ENCODE measurements around the gene EHD4.

The EHD4 gene

DNA sequence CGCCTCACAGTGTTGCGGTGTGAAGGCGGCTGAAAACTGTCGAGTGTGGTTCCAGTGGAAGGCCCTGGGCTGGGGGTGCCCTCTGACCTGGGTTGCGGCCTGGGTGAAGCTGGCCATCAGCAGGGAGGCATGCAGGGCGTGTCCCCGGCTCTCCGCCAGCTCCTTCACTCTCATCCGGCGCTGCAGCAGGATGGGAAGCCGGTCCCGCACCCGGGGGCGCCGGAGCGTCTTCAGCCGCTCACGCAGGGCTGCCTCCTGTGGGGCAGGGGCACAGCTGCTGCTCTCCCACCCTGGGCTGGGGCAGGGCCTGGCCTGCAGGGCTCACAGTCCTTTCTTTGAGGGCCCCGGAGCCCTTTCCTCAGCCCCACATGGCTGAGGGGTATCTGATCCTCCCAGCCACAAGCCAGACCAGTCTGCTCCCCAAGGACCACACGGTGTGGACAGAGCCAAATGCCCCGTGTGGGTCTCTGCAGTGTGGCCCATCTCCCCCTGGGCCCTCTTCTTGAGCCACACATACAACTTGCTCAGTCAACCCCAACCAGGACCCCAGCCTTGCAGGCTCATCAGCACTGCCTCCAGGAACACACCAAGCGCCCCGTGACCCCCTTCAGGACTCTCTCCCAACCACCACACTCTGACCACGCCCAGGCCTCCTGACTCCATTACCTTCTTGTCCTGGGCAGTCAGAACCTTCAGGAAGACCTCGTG, 105.3 kb downstream of the EHD4 start:
- in situ Hi-C loops (cut with MboI; ENCODE audit: low sequenced_read_pairs) = no loop called here

DNA sequence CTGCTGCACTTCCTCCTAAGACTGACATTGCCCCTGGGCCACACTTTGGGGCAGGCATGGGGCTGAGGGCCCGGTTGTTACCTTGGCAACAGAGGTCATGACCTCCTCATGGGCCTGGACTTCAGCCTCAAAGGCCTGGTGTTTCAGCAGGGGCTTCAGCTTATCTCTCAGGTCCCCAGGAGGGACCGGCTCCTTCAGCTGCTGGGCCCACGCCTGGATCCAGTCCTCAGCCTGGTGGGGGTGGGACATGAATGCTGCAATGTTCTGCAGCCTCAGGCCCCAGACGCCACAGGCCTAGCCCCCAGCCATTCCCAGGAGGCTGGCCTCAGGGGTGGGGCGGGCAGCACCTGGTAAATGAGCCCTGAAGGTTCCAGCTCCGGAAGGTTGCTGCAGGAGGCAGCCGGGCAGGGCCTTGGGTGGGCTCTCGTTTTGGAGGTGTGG, 106.1 kb downstream of the EHD4 start:
- in situ Hi-C loops (cut with MboI; ENCODE audit: low sequenced_read_pairs) = no loop called here

DNA sequence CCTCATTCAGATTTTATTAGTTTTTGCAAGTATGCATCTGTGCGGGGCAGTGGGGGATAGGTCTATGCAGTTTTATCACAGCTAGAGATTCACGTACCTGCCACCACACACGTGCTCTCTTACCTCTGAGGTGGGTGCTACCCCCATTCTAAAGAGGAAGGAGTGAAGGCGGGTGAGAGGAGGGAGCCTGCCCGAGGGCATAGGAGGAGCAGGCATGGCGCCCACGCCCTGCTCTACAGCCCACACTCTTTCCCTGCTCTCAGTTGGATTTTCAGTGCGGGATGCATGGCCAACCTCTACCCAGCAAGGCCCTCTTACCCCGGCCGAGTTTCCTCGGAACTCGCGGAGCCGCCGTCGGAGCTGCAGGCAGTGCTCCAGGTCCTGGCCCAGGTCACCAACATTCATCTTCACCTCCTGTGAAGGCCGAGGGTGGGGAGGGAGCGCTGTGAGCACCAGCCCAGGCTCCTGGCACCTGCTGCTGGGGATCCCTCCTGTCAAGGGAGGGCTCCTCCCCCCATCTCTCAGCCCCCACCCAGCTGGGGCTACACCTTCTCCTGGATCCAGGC, 106.8 kb downstream of the EHD4 start:
- in situ Hi-C loops (cut with MboI; ENCODE audit: low sequenced_read_pairs) = no loop called here

DNA sequence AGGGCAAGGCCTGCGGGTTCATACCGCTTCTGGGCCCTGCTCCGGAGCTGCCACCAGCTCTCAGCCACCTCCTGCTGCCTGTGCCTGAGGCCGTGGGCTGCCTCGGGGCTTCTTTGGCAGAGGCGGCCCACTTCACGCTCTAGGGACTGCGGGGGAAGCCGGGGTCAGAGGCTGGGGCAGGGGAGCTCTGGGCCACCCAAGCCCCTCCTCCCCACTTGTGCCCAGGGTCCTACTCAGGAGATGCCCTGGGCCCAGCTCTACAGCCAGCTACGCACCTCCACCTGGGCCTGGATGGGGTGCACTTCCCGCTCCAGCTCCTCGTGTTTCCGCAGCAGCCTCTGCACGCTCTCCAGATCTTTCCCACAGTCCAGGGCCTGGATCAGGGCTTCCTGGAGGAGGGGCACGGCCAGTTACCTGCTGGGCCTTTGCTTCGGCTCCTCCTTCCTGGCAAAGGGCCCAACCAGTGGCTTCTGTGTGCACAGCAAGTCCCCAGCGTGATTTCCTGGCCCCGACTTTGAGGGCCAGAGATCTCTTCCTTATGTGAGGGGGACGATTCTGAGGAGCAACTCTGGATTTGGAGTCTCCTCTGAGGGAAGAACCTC, 109.7 kb downstream of the EHD4 start:
- in situ Hi-C loops (cut with MboI; ENCODE audit: low sequenced_read_pairs) = no loop called here

DNA sequence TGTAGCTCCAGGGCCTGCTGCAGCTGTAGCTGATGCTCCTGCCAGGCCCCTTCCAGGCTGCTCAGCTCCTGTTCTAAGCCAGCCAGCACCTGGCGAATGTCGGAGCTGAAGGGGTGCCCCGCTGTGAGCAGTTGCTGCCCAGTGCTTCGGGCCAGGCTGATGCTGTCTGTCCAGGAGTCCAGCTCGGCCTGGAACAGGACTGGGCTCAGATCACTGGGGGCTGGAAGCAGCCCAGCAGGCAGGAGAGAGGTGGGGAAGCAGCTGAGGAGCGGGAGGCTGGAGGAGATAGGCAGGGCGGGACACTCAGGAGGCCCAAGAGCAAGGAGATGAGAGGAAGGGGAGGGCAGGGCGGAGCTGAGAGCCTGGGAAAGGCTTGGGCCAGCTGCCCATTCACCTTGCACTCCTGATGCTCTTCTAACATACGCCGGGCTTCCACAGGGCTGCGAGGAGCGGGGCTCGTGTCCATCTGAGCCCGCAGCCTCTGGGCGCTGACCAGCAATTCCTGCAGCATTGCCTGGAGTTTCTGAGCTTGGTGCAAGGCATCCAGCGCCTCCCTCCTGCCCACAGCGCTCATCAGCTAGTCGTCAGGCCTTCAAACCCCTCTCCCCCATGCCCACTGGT, 110.5 kb downstream of the EHD4 start:
- in situ Hi-C loops (cut with MboI; ENCODE audit: low sequenced_read_pairs) = no loop called here

DNA sequence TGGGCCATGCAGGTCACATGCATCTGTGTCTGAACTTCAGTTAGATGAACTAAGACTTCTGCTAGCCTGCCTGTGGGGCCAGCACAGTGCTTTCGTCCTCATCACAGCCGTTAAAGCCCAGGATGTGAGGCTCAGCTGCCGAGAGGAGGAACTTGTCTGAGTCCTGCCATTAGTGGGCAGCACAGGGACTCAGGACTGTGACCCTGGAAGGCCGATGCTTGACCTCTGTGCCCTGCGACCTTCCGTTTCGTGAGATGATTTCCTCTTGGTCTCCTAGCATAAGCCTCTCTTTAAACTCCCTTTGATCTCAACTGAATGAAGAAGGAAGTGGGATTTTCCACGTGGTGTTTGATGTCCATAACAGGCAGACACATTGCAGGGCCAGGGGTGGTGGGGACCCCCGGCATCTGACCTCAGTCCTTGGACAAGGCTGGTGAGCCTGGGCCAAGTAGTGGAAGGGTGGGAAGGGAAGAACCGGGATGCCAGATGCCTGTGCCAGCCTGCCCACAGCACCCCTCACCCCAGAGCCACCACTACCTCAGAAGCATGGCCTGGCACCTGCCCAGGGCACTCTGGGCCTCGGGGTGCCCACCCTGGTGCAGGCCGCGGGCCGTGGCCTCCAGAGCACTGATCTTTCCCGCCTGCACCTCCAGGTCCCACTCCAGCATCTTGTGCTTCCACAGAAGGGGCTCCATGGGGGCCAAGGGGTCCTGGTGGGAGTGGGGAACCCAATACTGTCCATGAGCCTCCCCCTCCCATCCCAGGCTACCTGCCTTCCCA, 112.1 kb downstream of the EHD4 start:
- in situ Hi-C loops (cut with MboI; ENCODE audit: low sequenced_read_pairs) = no loop called here

DNA sequence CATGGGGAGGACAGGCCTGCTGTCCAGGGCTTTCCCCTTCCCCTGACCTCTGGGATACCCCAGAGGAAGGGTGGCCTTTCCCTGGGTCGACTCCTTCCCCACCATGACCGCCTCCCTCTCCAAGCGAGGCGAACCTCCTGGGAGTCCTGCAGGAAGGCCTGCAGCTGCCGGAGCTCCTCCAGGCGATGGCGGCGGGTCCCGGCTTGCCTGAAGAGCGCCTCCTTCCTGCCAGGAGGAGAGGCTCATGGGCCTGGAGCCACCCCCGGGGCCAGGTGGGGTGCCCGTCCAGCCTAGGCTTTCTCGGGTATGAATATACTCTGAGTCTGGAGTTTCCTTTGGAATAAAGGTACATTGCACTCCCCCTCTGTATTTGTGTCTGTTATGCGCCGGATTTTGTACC, 113.6 kb downstream of the EHD4 start:
- in situ Hi-C loops (cut with MboI; ENCODE audit: low sequenced_read_pairs) = no loop called here

DNA sequence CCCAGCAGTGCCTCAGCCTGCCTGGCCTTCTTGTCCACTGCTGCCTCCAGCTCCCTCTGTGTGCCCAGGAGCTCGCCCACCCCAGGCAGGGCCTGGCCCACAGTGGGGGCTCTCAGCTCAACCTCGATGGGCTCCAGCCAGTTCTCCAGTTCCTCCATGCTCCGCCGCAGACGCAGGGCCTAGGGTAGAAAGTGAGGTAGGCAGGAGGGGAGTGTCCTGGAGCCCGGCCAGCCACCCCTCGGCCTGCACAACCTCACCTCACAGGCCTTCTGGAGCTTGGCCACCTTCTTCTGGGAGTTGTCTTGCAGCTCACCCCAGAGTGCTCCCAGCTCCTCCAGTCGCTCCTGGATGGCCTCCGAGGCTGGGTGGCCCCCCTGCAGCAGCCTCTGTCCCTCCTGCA, 115.0 kb downstream of the EHD4 start:
- in situ Hi-C loops (cut with MboI; ENCODE audit: low sequenced_read_pairs) = no loop called here

DNA sequence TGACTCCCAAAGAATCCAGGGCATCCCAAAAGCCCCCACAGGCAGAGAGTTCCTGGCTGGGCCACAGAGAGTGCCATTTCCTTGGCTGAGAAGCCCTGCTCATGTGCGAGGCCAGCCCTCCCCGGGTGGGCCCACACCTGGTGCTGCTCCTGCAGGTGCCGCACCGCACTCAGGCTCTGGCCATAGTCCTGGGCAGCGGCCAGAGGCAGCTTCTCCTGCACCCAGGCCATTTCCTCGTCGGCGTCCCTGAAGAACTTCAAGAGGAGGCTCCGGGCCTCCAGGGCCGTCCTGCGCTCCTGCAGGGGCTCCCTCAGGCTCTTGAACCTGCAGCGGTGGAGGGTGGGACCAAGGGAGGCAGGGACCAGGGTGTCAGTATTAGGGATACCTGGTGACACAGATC, 115.6 kb downstream of the EHD4 start:
- in situ Hi-C loops (cut with MboI; ENCODE audit: low sequenced_read_pairs) = no loop called here

DNA sequence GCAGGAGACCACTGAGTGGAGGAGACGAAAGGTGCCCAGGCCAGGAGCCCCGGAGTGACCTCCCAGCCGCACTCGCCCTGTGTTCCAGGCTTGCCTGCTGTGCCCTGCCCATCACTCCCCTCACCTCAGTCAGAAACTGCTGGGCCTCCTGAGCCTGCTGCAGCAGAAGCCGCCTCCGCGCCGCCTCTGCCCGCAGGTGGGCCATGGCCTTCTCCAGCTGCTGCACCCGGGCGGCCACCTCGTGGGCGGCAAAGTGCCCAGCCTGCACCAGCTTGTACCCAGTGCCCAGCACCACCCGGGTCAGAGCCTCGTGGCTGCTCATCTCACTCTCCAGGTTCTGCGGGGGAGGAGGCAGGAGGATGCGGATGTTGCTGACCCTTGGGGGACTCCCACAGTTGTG, 116.1 kb downstream of the EHD4 start:
- in situ Hi-C loops (cut with MboI; ENCODE audit: low sequenced_read_pairs) = no loop called here

DNA sequence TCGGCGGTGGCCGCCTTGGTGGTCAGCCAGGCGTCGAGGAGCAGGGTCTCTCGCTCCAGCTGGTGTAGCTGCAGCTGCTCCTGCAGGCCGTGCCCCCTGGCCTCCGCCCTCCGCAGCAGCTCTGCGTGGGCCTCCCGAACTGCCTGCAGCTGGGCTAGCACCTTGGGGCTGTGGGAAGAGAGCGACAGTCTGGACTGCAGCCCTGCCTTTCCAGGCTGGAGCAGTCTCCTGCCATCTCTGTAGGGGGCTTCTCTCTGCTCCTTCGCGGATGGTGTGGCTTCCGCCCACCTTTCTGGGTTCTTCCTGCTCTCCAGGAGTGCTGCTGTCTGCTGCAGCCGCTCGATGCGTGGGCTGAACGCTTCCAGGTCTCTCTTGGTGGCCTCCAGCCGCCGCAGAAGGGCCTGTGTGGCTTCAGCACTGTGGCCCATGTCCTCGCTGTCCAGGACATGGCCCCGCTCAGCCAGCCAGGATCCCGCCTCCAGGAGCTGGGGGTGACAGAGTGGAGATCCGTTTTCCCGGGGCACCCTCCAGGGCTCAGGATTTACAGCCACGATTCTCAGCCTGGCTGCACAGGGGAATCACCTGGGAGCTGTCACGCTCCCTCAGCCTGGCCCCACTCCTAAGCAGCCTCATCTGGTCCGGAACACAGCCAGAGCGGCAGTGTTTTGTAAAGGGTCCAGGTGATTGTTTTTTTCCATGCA, 116.9 kb downstream of the EHD4 start:
- in situ Hi-C loops (cut with MboI; ENCODE audit: low sequenced_read_pairs) = no loop called here

DNA sequence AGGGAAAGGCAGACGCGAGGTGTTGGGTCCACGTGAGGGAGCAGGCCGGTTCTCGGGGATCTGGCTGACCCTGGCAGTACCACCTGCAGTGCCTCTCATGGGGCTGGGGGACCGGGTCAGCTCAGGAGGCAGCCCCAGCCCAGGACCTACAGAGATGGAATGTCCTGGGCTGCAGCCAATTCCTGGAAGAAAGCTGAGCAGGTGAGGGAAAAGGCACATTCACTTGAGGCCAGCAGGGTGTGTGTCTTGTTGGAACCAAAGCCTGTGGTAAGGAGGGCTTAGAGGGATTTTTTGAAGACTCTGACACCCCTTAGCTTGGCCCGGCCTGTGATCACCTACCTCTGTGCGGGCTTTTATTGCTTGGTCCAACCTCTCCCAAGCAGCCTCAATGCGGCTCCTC, 117.9 kb downstream of the EHD4 start:
- in situ Hi-C loops (cut with MboI; ENCODE audit: low sequenced_read_pairs) = no loop called here

DNA sequence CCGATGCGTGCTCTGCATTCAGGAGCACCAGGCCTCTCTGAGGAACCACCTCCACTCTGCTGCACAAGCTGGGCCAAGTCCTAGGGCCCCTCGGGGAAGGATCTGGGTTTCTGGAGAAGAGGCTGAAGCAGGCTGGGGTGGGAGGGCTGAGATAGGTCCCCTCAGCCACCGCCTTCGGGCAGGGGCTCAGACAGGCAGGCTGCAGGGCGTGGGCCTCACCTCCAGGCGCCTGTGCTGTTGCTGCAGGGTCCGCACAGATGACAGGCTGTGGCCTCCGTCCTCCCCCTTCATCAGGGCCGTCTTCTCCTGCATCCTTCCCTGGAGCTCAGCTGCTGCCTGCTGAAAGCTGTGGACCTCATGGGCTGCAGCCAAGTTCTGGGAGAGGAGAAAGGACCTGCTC, 118.5 kb downstream of the EHD4 start:
- in situ Hi-C loops (cut with MboI; ENCODE audit: low sequenced_read_pairs) = no loop called here

DNA sequence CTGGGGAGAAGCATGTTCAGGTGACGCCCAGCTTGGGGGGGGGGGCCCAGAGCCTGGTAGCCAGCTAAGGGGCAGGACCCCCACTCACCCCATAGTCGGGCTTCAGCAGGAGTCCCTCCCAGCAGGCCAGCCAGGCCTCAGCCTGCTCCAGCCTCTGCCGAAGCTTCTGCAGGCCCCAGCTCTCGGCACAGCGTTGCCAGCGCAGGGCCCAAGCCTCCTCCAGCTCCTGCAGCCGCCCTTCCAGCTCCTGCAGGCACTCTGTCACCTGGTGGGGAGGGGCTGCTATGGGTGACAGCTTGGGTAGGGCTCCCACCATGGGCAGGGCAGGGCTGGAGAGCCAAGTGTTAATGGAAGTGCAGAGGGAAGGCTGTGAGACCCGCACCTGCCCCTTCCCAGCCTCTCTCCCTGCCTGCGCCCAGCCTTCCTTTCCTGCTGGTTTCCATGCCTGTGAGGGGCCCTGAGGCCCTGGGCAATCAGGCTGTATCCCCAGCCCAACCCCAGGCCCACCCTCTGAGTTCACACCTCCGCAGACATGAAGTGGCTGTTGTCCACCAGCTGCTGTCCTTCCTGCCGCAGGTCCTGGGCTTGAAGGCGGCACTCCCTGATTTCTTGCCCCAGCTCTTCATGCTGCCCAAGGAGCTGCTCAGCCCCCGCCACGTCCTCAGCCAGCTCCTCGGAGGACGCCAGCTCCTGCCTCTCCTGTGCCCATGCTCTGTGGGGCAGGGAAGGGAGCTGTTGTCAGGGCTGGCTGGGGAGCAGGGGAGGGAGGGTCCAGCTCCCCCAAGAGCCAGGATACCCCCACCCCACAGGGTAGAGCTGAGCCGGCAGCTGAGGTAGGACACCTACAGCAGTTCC, 119.4 kb downstream of the EHD4 start:
- in situ Hi-C loops (cut with MboI; ENCODE audit: low sequenced_read_pairs) = no loop called here

DNA sequence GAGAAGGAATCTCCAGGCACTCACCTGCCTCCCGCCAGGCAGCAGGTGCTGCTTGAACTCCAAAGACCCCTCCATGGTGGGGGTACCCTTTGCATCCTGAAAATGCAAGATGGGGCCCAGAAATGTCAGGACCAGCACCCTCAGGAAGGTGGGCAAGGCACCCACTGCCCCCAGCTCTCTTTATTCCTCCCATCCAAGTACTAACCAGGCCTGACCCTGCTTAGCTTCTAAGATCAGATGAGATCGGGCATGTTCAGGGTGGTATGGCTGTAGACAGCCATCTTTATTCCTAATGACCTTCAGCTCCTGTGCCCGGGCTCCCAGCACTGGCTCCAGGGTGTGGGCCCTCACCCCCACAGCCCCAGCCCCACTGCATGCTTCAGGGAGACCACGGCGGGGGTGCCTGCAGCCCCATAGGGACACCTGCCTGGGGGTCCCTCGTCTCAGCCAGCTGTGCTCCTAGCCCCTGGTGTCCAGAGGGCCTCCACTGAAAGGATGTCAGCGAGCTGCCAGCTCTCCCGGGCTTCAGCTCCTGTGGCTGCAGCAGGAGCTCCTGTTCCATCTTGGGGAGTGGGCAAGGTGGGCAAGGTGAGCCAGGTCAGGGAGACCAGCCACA, 120.5 kb downstream of the EHD4 start:
- in situ Hi-C loops (cut with MboI; ENCODE audit: low sequenced_read_pairs) = no loop called here

DNA sequence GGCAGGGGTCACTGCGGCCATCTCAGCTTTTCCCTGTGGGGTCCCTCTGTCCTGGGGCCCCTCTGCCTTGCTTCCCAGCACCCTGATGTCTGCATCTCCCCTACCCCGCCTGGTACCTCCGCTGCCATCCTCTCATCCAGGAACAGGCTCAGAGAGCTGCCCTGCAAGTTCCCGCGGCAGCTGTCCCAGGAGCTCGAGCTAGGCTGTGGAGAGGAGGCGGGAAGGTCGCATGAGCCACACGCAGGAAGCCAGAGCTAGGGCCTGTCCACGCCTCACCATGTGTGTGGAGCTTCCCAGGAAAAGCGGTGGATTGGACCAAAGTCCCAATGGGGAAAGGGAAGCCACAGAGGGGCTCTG, 121.2 kb downstream of the EHD4 start:
- in situ Hi-C loops (cut with MboI; ENCODE audit: low sequenced_read_pairs) = no loop called here

DNA sequence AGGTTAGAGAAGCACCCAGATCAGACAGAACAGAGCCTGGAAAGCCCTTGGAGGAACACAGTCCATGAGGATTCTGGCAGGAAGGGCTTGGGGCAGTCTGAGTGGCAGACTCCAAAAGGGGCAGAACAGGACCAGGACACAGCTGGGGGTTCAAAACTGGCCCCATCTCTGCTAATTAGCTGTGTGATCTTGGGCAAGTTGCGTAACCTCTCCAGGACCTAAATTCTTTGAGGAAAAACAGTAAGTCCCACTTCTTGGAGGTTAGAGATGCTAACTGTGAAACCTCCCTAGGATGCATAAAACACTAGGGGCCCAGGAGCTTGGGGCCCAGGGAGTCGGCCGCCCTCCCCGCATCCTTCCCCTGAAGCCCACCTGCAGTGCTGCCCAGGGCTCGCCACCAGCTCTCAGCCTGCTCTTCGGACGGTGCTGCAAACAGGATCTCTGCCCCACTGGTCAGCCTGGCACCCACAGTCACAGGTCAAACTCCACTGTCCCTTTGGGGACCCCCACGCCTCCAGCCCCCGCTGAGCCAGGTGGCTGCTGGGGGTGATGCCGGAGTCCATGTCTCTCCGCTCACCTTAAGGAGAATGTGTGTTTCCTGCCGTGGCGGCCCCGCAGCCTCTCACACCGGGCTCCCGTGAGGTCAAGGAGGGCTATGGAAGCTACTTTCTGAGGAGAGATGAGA, 121.7 kb downstream of the EHD4 start:
- in situ Hi-C loops (cut with MboI; ENCODE audit: low sequenced_read_pairs) = no loop called here

DNA sequence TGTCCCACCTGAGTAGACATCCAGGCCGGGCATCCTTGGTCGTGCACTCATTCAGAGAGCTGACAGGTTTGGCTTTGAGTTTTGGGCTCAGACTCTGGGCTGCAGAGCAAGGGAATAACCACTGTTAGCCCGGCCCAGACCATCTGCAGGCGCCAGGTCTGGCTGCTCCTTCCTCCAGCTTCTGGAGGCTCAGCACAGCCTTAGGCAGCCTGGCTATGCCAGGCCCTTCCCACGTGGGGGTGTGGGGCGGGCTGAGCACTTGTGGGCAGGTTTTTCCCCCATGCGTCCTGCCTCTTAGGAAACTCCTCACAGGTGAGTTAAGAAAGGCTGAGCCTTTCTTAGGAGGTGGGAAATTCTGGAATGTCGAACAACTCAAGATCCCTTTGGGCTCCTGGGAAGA, 122.5 kb downstream of the EHD4 start:
- in situ Hi-C loops (cut with MboI; ENCODE audit: low sequenced_read_pairs) = no loop called here

DNA sequence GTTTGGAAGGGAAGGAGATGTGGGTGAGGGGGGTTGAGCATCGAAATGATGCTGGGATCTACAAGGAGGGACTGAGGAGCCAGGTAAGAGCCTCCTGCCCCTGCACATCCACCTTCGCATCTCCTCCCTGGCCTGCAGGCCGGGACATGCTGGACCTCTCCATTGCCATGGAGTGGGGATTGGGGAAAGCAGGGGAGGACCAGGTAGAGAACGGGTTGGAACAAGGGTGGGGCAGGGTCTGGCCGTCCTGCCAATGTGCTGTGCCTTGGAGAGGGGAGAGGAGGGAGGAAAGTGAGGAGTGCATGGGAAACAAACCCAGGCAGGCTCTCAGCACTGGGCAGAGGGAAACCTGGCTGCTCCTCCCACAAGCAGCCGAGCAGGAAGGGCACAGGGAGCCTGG, 123.2 kb downstream of the EHD4 start:
- in situ Hi-C loops (cut with MboI; ENCODE audit: low sequenced_read_pairs) = no loop called here
